ENCODE results near the gene DPYSL5. TPM values are rescaled to one million over a fixed set of nuclear protein-coding genes. Genes with fewer than 3 reads are reported as not detected.

Gene DPYSL5
- total and polyA plus RNA-seq, 9 of the 15 experiments (the other 6 are each of a cell fraction or from before 2014, with no cell fraction given) = 0.06 TPM; not detected in 8

DNA sequence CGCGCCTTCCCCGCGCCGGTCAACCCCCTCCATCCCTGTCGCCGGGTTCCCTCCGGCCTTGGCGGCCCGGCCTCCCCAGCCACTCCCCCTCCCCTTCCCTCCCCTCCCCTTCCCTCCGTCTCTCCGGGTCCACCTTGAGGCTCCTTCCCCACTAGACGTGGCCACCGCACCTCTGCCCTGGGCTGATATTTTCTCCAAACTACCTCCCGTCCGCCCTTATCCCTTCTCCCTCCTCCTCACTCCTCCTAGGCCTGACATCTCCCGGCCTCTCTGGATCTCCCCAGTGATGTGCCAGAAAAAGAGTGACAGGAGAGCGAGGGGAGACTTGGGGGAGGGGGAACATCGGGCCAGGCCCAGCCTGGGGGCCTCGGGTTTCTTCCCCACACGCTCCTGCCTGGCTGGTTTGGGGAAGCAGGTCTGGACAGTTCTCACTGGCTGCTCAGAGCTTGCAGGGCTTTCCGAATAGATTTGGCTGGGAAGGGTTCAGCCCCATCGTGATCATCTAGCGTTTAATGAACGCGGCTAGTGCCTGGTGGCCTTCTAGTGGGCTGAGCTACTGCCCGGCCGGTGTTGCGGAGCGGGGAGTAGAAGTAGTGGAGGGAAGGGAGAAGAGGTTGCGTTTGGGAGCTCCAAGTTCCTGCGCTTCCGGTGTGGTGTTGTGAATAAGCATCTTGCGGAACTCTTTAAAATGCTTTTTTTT is 123.1 kb downstream of the DPYSL5 start (continued):
- TF ChIP-seq, protein P1, sequence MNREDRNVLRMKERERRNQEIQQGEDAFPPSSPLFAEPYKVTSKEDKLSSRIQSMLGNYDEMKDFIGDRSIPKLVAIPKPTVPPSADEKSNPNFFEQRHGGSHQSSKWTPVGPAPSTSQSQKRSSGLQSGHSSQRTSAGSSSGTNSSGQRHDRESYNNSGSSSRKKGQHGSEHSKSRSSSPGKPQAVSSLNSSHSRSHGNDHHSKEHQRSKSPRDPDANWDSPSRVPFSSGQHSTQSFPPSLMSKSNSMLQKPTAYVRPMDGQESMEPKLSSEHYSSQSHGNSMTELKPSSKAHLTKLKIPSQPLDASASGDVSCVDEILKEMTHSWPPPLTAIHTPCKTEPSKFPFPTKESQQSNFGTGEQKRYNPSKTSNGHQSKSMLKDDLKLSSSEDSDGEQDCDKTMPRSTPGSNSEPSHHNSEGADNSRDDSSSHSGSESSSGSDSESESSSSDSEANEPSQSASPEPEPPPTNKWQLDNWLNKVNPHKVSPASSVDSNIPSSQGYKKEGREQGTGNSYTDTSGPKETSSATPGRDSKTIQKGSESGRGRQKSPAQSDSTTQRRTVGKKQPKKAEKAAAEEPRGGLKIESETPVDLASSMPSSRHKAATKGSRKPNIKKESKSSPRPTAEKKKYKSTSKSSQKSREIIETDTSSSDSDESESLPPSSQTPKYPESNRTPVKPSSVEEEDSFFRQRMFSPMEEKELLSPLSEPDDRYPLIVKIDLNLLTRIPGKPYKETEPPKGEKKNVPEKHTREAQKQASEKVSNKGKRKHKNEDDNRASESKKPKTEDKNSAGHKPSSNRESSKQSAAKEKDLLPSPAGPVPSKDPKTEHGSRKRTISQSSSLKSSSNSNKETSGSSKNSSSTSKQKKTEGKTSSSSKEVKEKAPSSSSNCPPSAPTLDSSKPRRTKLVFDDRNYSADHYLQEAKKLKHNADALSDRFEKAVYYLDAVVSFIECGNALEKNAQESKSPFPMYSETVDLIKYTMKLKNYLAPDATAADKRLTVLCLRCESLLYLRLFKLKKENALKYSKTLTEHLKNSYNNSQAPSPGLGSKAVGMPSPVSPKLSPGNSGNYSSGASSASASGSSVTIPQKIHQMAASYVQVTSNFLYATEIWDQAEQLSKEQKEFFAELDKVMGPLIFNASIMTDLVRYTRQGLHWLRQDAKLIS (CRISPR knock-in tag; IDR thresholded peaks at IDR 0.05) = 0 out of 2 replicates have a peak, but pooled peaks have one; percentile 56
- TF ChIP-seq TAF15 (IDR thresholded peaks at IDR 0.05; ENCODE audit: low read depth, low read length) (no peak), ZNF766 (CRISPR knock-in tag; conservative IDR thresholded peaks at IDR 0.05) (no peak; the same call in 1 of the 2 replicates), MAFG (tag; conservative IDR thresholded peaks at IDR 0.05) (no peak), BRD9 (IDR thresholded peaks at IDR 0.05; ENCODE audit: low read depth, partially characterized antibody) (no peak), MTF1 (CRISPR knock-in tag; IDR thresholded peaks at IDR 0.05; ENCODE audit: borderline replicate concordance) (no peak), ZNF324 (CRISPR knock-in tag; IDR thresholded peaks at IDR 0.05) (no peak), ZNF436 (CRISPR knock-in tag; IDR thresholded peaks at IDR 0.05) (no peak)
- TF ChIP-seq, protein P2, sequence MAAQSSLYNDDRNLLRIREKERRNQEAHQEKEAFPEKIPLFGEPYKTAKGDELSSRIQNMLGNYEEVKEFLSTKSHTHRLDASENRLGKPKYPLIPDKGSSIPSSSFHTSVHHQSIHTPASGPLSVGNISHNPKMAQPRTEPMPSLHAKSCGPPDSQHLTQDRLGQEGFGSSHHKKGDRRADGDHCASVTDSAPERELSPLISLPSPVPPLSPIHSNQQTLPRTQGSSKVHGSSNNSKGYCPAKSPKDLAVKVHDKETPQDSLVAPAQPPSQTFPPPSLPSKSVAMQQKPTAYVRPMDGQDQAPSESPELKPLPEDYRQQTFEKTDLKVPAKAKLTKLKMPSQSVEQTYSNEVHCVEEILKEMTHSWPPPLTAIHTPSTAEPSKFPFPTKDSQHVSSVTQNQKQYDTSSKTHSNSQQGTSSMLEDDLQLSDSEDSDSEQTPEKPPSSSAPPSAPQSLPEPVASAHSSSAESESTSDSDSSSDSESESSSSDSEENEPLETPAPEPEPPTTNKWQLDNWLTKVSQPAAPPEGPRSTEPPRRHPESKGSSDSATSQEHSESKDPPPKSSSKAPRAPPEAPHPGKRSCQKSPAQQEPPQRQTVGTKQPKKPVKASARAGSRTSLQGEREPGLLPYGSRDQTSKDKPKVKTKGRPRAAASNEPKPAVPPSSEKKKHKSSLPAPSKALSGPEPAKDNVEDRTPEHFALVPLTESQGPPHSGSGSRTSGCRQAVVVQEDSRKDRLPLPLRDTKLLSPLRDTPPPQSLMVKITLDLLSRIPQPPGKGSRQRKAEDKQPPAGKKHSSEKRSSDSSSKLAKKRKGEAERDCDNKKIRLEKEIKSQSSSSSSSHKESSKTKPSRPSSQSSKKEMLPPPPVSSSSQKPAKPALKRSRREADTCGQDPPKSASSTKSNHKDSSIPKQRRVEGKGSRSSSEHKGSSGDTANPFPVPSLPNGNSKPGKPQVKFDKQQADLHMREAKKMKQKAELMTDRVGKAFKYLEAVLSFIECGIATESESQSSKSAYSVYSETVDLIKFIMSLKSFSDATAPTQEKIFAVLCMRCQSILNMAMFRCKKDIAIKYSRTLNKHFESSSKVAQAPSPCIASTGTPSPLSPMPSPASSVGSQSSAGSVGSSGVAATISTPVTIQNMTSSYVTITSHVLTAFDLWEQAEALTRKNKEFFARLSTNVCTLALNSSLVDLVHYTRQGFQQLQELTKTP (IDR thresholded peaks at IDR 0.05; ENCODE audit: low read depth in 1 of 2, partially characterized antibody in 2 of 2) = peak; percentile 24 to 72
- TF ChIP-seq, protein P3, sequence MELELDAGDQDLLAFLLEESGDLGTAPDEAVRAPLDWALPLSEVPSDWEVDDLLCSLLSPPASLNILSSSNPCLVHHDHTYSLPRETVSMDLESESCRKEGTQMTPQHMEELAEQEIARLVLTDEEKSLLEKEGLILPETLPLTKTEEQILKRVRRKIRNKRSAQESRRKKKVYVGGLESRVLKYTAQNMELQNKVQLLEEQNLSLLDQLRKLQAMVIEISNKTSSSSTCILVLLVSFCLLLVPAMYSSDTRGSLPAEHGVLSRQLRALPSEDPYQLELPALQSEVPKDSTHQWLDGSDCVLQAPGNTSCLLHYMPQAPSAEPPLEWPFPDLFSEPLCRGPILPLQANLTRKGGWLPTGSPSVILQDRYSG (tag; conservative IDR thresholded peaks at IDR 0.05; ENCODE audit: low read depth) = no peak
- TF ChIP-seq, protein P4, sequence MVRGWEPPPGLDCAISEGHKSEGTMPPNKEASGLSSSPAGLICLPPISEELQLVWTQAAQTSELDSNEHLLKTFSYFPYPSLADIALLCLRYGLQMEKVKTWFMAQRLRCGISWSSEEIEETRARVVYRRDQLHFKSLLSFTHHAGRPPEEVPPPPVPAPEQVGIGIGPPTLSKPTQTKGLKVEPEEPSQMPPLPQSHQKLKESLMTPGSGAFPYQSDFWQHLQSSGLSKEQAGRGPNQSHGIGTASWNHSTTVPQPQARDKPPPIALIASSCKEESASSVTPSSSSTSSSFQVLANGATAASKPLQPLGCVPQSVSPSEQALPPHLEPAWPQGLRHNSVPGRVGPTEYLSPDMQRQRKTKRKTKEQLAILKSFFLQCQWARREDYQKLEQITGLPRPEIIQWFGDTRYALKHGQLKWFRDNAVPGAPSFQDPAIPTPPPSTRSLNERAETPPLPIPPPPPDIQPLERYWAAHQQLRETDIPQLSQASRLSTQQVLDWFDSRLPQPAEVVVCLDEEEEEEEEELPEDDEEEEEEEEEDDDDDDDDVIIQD (CRISPR knock-in tag; IDR thresholded peaks at IDR 0.05) = no peak
- TF ChIP-seq, protein P5, sequence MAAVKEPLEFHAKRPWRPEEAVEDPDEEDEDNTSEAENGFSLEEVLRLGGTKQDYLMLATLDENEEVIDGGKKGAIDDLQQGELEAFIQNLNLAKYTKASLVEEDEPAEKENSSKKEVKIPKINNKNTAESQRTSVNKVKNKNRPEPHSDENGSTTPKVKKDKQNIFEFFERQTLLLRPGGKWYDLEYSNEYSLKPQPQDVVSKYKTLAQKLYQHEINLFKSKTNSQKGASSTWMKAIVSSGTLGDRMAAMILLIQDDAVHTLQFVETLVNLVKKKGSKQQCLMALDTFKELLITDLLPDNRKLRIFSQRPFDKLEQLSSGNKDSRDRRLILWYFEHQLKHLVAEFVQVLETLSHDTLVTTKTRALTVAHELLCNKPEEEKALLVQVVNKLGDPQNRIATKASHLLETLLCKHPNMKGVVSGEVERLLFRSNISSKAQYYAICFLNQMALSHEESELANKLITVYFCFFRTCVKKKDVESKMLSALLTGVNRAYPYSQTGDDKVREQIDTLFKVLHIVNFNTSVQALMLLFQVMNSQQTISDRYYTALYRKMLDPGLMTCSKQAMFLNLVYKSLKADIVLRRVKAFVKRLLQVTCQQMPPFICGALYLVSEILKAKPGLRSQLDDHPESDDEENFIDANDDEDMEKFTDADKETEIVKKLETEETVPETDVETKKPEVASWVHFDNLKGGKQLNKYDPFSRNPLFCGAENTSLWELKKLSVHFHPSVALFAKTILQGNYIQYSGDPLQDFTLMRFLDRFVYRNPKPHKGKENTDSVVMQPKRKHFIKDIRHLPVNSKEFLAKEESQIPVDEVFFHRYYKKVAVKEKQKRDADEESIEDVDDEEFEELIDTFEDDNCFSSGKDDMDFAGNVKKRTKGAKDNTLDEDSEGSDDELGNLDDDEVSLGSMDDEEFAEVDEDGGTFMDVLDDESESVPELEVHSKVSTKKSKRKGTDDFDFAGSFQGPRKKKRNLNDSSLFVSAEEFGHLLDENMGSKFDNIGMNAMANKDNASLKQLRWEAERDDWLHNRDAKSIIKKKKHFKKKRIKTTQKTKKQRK (IDR thresholded peaks at IDR 0.05; ENCODE audit: borderline replicate concordance, low read depth, low read length) = no peak

Data from K562 (cell line).